Endodermal cell (in vitro differentiated cells): Measurements from ENCODE around the gene CAMSAP3. TPM values are rescaled to one million over a fixed set of nuclear protein-coding genes. Genes with fewer than 3 reads are reported as not detected.

Source experiments
- DNase-seq: peaks from one replicate; pipeline ENCODE4 v3.0.0-alpha.2; 2017
- H3K27ac ChIP-seq: 2 replicates; pipeline ENCODE4 v1.5.1; 2013; ENCODE audit warnings: mild to moderate bottlenecking, low read depth, low read length, moderate library complexity
- H3K27me3 ChIP-seq: 2 replicates; pipeline ENCODE4 v1.6.1; 2013; ENCODE audit warnings: mild to moderate bottlenecking, low read length, moderate library complexity; ENCODE audit not compliant: insufficient read depth, control insufficient read depth, poor library complexity, severe bottlenecking
- H3K36me3 ChIP-seq: 2 replicates; pipeline ENCODE4 v1.7.0; 2013; ENCODE audit warnings: mild to moderate bottlenecking, low read length, moderate library complexity; ENCODE audit not compliant: control insufficient read depth, insufficient read depth
- H3K4me1 ChIP-seq: one replicate; pipeline ENCODE4 v1.7.0; 2013; ENCODE audit warnings: low read length; ENCODE audit not compliant: control insufficient read depth, insufficient read depth
- H3K4me3 ChIP-seq: 2 replicates; pipeline ENCODE4 v1.5.1; 2013; ENCODE audit warnings: mild to moderate bottlenecking, low read length, moderate library complexity
- H3K9ac ChIP-seq: 2 replicates; pipeline ENCODE4 v1.6.1; 2013; ENCODE audit warnings: mild to moderate bottlenecking, low read length, moderate library complexity; ENCODE audit not compliant: poor library complexity, severe bottlenecking; ENCODE audit errors: extremely low read depth
- H3K9me3 ChIP-seq: 2 replicates; pipeline ENCODE4 v1.6.1; 2013; ENCODE audit warnings: mild to moderate bottlenecking, low read length, moderate library complexity; ENCODE audit not compliant: control insufficient read depth
- H3K27ac Mint-ChIP-seq: 2 replicates; pipeline ENCODE4 v1.8.0; 2020; ENCODE audit warnings: mixed read lengths
- H3K27me3 Mint-ChIP-seq: 2 replicates; pipeline ENCODE4 v1.8.0; 2021; ENCODE audit warnings: mild to moderate bottlenecking, mixed read lengths; ENCODE audit not compliant: insufficient read depth
- H3K36me3 Mint-ChIP-seq: 2 replicates; pipeline ENCODE4 v1.8.0; 2020; ENCODE audit warnings: low read depth, mixed read lengths
- H3K4me1 Mint-ChIP-seq: 2 replicates; pipeline ENCODE4 v1.8.0; 2020; ENCODE audit warnings: mixed read lengths
- H3K4me3 Mint-ChIP-seq: 2 replicates; pipeline ENCODE4 v1.8.0; 2020; ENCODE audit warnings: mild to moderate bottlenecking, moderate library complexity, mixed read lengths
- H3K9me3 Mint-ChIP-seq: 2 replicates; pipeline ENCODE4 v1.8.0; 2020; ENCODE audit warnings: mild to moderate bottlenecking, mixed read lengths
- CTCF ChIP-seq: fragments of 200-600 bp; sonication (generic); conservative IDR thresholded peaks from 2 replicates; pipeline ENCODE4 v1.5.0; 2021; ENCODE audit warnings: antibody characterized with exemption, mild to moderate bottlenecking
- WGBS, 2 experiments: methylation state at CpG; one replicate each; pipeline versions ENCODE4 v1.1.5 to v1.1.7; 2013; ENCODE audit warnings: missing lambda C conversion rate in 2 of 2, mixed read lengths in 1 of 2; ENCODE audit not compliant: insufficient coverage in 1 of 2, insufficient read length in 1 of 2; 5-methylcytosine and 5-hydroxymethylcytosine counted together
- total RNA-seq, 2 donors: library from RNA; stranded (reverse); fragmentation: NEBNext Ultra II Directional in 1 of 2; extraction: Animal tissue kit (Norgen Biotek cat#: 25700) in 1 of 2; gene quantifications; 2 replicates in 1 of 2; 3 replicates in 1 of 2; pipeline ENCODE4 v1.2.1, GENCODE V29; 2021

CAMSAP3 gene
- total RNA-seq, 2 donors from 2014 or later = 65.5 to 76.8 TPM

- H3K27me3 ChIP-seq = peaks cover 6% of the 10 kb centered on the region
- H3K9ac ChIP-seq = no peak overlapping the region
- no peak overlapping the region for H3K27ac ChIP-seq
- H3K9me3 Mint-ChIP-seq = no peaks in the 10 kb centered on the region
- TF ChIP-seq CTCF = no peak
- H3K9me3 ChIP-seq = no peaks in the 10 kb centered on the region
- H3K27ac Mint-ChIP-seq = no peak overlapping the region
- peaks cover 7% of the 10 kb centered on the region for H3K36me3 ChIP-seq
- H3K4me1 ChIP-seq = no peaks in the 10 kb centered on the region
- peaks cover 11% of the 10 kb centered on the region for H3K36me3 Mint-ChIP-seq
- DNase-seq = no peak
- peaks cover 8% of the 10 kb centered on the region for H3K4me1 Mint-ChIP-seq
- no peak overlapping the region for H3K4me3 ChIP-seq
- no peak overlapping the region for H3K4me3 Mint-ChIP-seq
- H3K27me3 Mint-ChIP-seq = peaks cover 46% of the 10 kb centered on the region
- WGBS, 2 experiments = 43 to 47% methylated on average over 1 to 2 of the region's 2 CpGs
Observed at GRCh38 chr19:7650148-7650547, 54.5 kb downstream of the CAMSAP3 start.

GRCh38 chr19:7652061-7652641 is 56.5 kb downstream of the CAMSAP3 start:
- H3K27ac Mint-ChIP-seq = no peak overlapping the region
- H3K9me3 Mint-ChIP-seq = no peaks in the 10 kb centered on the region
- H3K36me3 Mint-ChIP-seq = peaks cover 11% of the 10 kb centered on the region
- no peak overlapping the region for H3K4me3 Mint-ChIP-seq
- no peaks in the 10 kb centered on the region for H3K9me3 ChIP-seq
- peak overlapping the region; percentile 73 for H3K4me3 ChIP-seq
- peak; percentile 99 for TF ChIP-seq CTCF
- no peak overlapping the region for H3K27ac ChIP-seq
- H3K4me1 ChIP-seq = no peaks in the 10 kb centered on the region
- peak overlapping the region; percentile 13 for H3K9ac ChIP-seq
- peak; percentile 95 for DNase-seq
- H3K27me3 Mint-ChIP-seq = peaks cover 54% of the 10 kb centered on the region
- WGBS, 2 experiments = 7 to 13% methylated on average over 19 to 28 of the region's 28 CpGs
- H3K36me3 ChIP-seq = no peaks in the 10 kb centered on the region
- no peaks in the 10 kb centered on the region for H3K4me1 Mint-ChIP-seq
- H3K27me3 ChIP-seq = peaks cover 9% of the 10 kb centered on the region

- no peaks in the 10 kb centered on the region for H3K36me3 ChIP-seq
- H3K4me3 Mint-ChIP-seq = no peak overlapping the region
- H3K27me3 ChIP-seq = peaks cover 9% of the 10 kb centered on the region
- no peak overlapping the region for H3K27ac ChIP-seq
- H3K4me1 Mint-ChIP-seq = no peaks in the 10 kb centered on the region
- H3K27me3 Mint-ChIP-seq = peaks cover 63% of the 10 kb centered on the region
- H3K9me3 ChIP-seq = no peaks in the 10 kb centered on the region
- H3K9ac ChIP-seq = no peak overlapping the region
- no peak for TF ChIP-seq CTCF
- H3K36me3 Mint-ChIP-seq = no peaks in the 10 kb centered on the region
- no peak overlapping the region for H3K27ac Mint-ChIP-seq
- 83 to 88% methylated on average over 4 to 6 of the region's 8 CpGs for WGBS, 2 experiments
- no peaks in the 10 kb centered on the region for H3K9me3 Mint-ChIP-seq
- H3K4me3 ChIP-seq = no peak overlapping the region
- no peaks in the 10 kb centered on the region for H3K4me1 ChIP-seq
- no peak for DNase-seq
Observed at GRCh38 chr19:7654401-7654800, 58.7 kb downstream of the CAMSAP3 start.
